ENCODE data around the gene SLIT1.

GRCh38 chr10:96982149-96982930 is 203.4 kb downstream of the SLIT1 start:
- TF ChIP-seq CTCF (IDR thresholded peaks at IDR 0.05) (no peak), POLR2A (IDR thresholded peaks at IDR 0.05) (no peak)

Measured in thyroid gland (tissue), 4 donors.